ENCODE results near the gene USH2A.
"Not testable (repeated sequence)": the region's sequence is repeated elsewhere in the genome, so short reads cannot be mapped to it uniquely, and the experiment has no call there.

Gene USH2A

GRCh38 chr1:216032284-216032683 lies 391.0 kb downstream of the USH2A start:
- DNase-seq, result no peak

GRCh38 chr1:216028631-216029030 lies 394.6 kb downstream of the USH2A start:
- no peak for DNase-seq

GRCh38 chr1:216024546-216024945 lies 398.7 kb downstream of the USH2A start:
- DNase-seq, result no peak

- DNase-seq, result no peak
Measured at GRCh38 chr1:216020743-216021345, 402.4 kb downstream of the USH2A start.

GRCh38 chr1:216015116-216015515 lies 408.1 kb downstream of the USH2A start:
- DNase-seq, result no peak

GRCh38 chr1:216014086-216014485 lies 409.2 kb downstream of the USH2A start:
- no peak for DNase-seq

- not testable (repeated sequence) for DNase-seq
Measured at GRCh38 chr1:216009456-216009855, 413.8 kb downstream of the USH2A start.

- DNase-seq, result no peak
Measured at GRCh38 chr1:216005916-216006315, 417.3 kb downstream of the USH2A start.

- DNase-seq, result no peak
Measured at GRCh38 chr1:215992620-215993019, 430.6 kb downstream of the USH2A start.

GRCh38 chr1:215987092-215987875 lies 436.0 kb downstream of the USH2A start:
- DNase-seq, result no peak

- DNase-seq, result no peak
Measured at GRCh38 chr1:215986401-215986800, 436.8 kb downstream of the USH2A start.

- DNase-seq, result no peak
Measured at GRCh38 chr1:215983680-215984079, 439.6 kb downstream of the USH2A start.

GRCh38 chr1:215971793-215972441 lies 451.3 kb downstream of the USH2A start:
- DNase-seq, result no peak

GRCh38 chr1:215970406-215970805 lies 452.8 kb downstream of the USH2A start:
- DNase-seq, result no peak

GRCh38 chr1:215963621-215964020 lies 459.6 kb downstream of the USH2A start:
- no peak for DNase-seq

GRCh38 chr1:215963040-215963439 lies 460.2 kb downstream of the USH2A start:
- no peak for DNase-seq

GRCh38 chr1:215958841-215959240 lies 464.4 kb downstream of the USH2A start:
- DNase-seq, result no peak

- DNase-seq, result no peak
Measured at GRCh38 chr1:215957663-215958062, 465.6 kb downstream of the USH2A start.

- DNase-seq, result no peak
Measured at GRCh38 chr1:215932558-215932957, 490.7 kb downstream of the USH2A start.

GRCh38 chr1:215926670-215927069 lies 496.6 kb downstream of the USH2A start:
- DNase-seq, result no peak

GRCh38 chr1:215923129-215923824 lies 500.0 kb downstream of the USH2A start:
- no peak for DNase-seq

GRCh38 chr1:215911406-215911968 lies 511.8 kb downstream of the USH2A start:
- DNase-seq, result no peak

GRCh38 chr1:215905493-215906115 lies 517.6 kb downstream of the USH2A start:
- DNase-seq, result no peak
